AG09319 (cell line): ENCODE measurements around the gene VWA2.

ENCODE experiments used
- DNase-seq: peaks from one replicate; pipeline ENCODE4 v3.0.0-alpha.2; 2010; ENCODE audit warnings: low read depth; ENCODE audit errors: extremely low read depth
- CTCF ChIP-seq: IDR thresholded peaks from 2 replicates; pipeline ENCODE4 v1.5.1; 2011; ENCODE audit warnings: low read depth, mild to moderate bottlenecking, inconsistent platforms, low read length, moderate library complexity

Gene VWA2

GRCh38 chr10:114303556-114303955 lies 64.5 kb downstream of the VWA2 start:
- DNase-seq: no peak
- TF ChIP-seq CTCF: no peak

- peak; percentile 83 for TF ChIP-seq CTCF
- DNase-seq: peak; percentile 56
Observed at GRCh38 chr10:114304017-114304570, 65.0 kb downstream of the VWA2 start.

DNA sequence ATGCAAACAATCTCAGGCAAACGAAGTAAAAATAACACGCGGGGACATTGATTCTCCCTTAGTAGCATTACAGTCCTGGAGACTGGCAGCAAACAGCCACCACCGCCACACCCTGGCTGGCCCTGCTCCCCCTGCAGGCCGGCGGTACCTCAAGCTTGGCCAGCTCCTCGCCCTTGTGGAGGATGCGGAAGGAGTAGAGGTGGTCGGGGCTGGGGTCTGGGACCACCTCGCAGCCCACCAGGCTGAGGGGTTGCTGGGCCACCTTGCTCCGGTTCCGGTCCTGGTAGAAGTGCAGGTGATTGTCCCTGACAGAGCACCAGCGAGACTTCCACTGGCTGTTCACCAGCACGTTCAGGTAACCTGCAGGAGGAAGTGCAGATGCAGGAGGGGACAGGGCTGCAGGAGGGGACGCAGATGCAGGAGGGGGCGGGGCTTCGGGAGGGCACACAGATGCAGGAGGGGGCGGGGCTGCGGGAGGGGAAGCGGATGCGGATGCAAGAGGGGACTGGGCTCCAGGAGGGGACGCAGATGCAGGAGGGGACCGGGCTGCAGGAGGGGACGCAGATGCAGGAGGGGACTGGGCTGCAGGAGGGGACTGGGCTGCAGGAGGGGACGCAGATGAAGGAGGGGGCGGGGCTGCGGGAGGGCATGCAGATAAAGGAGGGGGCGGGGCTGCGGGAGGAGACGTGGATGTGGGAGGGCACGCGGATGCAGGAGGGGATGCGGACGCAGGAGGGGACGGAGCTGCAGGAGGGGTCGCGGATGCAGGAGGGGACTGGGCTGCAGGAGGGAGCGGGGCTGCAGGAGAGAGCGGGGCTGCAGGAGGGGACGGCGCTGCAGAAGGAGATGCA lies 65.7 kb downstream of the VWA2 start:
- no peak for DNase-seq
- peak; percentile 61 for TF ChIP-seq CTCF

DNA sequence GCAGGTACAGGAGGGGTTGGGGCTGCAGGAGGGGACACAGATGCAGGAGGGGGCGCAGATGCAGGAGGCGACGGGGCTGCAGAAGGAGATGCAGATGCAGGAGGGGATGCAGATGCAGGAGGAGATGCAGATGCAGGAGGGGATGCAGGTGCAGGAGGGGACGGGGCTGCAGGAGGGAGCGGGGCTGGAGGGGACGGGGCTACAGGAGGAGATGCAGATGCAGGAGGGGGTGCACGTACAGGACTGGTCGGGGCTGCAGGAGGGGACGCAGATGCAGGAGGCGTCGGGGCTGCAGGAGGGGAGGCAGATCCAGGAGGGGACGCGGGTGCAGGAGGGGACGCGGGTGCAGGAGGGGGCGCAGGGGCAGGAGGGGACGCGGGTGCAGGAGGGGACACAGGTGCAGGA lies 66.5 kb downstream of the VWA2 start:
- no peak for TF ChIP-seq CTCF
- no peak for DNase-seq

DNA sequence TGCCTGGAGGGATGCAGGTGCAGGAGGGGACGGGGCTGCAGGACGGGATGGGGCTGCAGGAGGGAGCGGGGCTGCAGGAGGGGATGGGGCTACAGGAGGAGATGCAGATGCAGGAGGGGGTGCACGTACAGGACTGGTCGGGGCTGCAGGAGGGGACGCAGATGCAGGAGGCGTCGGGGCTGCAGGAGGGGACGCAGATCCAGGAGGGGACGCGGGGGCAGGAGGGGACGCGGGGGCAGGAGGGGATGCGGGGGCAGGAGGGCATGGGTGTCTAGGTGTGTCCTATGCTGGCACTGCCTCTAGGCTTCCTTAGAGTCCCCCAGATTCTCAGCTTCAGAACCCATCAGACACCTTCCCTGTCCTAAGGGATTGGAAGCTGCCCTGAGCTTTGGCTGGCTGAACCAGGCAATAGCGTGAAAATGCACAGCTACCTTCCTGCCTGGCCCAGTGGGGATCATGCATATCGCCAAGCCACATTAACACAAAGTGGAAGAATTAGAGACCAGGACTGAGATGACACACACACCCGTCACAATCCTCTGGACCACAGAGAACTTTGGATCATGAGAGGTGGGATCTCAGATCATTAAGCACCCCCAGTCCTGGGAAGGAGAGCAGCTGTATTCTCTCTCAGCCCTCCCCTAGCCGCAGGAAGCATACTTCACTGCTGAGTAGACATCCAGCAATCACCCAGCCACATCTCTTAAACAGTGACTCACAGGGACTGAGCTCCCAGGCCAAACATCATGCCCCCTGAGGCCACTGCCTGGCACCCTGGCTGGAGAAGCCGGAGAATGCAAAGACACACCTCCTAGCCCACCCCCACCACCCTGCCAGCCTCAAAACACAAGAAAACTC lies 67.3 kb downstream of the VWA2 start:
- peak; percentile 34 for DNase-seq

GRCh38 chr10:114307731-114308130 lies 68.7 kb downstream of the VWA2 start:
- no peak for DNase-seq
- no peak for TF ChIP-seq CTCF

More for the DNA sequence above, 67.3 kb downstream of the VWA2 start:
- no peak for TF ChIP-seq CTCF
